Stimulated activated CD4-positive, alpha-beta T cell treated with anti-CD3 and anti-CD28 coated beads, Interleukin-2, amount 100 ng/mL, for 24 hours (primary cell): ENCODE measurements around the gene FSIP1.

Experiments
- DNase-seq, 2 donors: peaks; one replicate each; pipeline ENCODE4 v3.0.0-alpha.2; 2020

Gene FSIP1

DNA sequence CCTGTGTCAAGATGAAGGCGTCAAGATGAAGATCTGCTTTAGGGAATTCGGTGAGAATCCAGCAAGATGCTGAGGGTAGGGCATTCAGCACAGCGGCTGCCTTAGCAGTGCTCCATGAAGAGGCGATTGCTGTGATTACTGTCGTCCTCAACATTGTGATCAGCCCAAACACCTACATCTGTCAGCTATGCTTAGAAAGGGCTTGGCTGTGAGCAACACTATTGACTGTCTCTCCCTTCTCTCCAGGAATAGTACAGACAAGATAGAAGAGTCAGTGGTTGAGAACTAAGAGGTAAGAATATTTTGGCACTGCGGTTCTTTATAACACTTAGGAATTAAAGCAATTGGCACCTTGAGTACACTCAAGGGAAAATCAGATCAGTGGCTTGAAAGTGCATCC, 110.5 kb downstream of the FSIP1 start:
- no peak for DNase-seq

DNA sequence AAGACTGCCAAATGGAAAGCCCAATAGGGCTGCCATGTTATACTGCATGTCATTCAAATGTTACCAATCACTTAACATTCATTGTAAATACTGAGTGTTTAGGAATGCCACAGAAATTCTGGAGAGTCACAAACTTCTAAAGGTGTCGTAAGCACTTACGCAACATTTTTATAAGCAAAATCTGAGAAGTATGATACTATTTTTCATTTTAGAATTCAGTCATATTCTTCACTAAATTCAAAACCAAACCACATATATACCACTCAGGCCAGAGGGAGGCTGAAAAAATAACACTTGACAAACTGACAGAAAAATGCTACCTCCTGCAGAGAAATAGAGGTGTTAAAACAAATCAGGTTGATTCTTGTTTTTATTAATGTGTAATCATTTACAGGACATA, 112.0 kb downstream of the FSIP1 start:
- no peak for DNase-seq

DNA sequence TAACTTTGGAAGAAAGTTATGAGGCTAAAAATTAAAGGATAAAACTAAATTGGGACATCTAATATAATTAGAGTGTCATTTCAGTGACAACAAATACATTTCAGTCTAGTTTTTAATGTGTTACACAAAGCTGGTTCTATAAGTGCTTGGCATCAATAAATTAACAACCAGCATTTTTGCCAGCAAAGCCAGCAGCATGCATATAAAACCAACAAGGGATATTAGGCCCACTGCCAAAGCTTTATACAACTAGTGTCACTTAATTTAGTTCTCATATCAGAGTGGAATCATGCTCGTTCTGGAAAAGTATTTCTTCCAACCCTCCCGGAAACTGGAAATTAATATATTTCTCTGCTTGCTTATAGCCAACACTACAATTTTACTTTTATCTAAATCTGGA, 113.0 kb downstream of the FSIP1 start:
- DNase-seq: no peak

DNA sequence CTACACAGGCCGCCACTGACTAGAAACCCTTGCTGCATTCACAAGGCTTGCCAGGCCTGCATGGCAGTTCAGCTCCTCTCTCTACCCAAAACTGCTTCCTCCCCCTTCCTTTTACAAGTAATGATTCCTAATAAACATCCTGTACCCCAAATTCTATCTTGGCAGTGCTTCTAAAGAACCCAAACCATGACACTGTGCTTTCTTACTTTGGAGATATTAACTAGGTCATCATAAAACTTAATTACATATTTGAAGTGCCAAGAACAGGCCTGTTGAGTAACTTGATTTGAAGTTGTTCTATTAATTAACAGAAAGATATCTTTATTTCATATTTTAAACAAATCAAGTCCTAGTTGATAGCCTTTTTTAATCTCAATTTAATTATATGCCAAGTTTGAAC, 113.4 kb downstream of the FSIP1 start:
- no peak for DNase-seq

DNA sequence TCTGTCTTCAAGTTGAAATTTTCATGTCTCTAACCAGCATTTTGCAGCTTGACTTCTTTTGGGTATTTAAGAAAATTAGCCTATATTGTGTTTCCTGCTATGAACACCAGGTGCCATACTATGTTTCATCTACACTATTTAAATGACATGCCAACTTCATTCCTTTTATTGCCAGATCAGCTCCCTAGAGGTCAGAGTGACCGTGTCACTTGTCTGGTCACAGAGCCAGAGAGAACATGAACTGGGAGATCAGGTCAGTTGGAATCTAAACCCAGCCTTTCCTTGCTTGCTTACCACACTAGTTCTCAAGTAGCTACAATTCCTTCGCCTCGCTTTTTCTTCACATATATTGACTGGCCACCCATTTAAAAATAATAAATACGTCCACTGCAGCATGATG, 114.2 kb downstream of the FSIP1 start:
- DNase-seq: no peak

DNA sequence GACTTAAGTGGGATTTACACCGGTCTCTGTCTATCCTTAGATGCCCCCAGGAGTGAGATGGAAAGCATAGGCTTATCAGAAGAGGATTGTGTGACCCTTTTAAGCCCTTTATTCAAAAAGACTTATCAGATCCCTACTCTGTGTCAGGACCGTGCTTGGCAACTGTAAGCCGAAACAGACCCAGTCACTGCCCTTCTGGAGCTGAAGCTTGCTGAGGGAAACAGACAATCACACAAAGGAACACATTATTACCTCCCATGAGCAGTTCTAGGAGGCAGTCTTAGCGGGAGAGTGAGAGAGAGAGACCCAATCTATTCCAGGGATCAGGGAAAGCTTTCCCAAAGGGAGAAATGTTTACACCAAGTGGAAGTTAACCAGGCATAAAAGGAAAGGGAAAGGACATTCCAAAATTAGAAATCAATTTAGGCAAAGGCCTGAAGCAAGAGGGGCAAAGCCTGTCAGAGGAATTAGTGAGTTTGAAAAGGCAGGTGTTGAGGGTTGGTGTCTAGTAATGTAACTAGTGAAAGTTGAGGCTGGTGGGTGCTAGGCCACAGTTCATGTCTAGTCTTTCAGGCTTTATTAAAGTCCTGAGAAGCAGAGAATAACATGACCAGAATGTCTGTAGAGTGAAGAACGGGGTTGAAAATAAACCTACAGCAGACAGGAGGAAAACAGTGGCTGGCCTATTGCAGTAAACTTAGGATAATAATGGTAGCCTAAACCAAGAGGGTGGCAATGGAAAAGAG, 115.1 kb downstream of the FSIP1 start:
- no peak for DNase-seq

DNA sequence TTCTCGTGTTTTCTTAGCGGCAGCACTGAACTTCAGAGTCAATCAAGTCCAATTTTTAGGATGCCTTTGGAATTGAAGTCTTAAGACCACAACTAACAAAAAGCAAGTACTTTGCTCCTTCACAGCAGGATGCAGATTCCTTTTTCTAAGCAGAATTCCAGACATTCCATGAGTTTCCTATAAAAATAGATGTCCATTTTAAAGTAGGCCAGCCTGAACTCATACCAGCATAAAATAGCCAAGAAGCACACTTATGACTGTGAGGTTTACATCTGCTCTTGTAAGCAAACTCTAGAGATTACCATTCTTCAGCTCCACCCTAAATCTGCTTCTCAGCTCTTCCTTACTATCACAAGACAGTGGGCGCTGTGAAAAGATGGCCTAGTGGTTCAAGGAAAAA, 116.0 kb downstream of the FSIP1 start:
- no peak for DNase-seq

DNA sequence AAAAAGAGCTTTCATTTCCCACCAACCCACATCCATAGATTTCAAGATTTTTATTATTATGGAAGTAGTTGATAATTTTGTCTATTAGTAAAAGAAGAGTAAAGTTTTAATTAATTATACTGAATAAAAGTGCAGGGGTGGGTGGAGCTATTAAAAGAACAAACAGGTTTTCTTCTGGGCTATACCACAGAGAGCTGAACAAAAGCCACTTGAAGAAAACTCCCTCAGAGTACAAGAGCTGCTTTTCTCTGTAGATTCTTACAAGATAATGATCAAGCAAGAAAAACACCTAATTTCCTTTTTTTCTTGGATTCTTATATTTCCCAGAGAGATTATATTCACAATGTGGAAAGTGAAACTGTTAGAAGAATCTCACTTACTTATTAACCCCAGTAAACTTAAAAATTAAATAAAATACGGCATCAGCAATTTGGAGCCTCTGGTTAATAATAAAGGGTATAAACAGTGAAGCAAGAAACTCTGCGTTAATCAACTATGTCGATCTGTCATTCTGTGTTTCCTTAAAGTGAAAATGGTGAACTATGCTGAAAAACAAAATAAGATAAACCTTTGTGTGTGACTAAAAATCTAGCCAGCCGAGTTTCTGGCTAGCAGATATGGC, 116.9 kb downstream of the FSIP1 start:
- DNase-seq: no peak

DNA sequence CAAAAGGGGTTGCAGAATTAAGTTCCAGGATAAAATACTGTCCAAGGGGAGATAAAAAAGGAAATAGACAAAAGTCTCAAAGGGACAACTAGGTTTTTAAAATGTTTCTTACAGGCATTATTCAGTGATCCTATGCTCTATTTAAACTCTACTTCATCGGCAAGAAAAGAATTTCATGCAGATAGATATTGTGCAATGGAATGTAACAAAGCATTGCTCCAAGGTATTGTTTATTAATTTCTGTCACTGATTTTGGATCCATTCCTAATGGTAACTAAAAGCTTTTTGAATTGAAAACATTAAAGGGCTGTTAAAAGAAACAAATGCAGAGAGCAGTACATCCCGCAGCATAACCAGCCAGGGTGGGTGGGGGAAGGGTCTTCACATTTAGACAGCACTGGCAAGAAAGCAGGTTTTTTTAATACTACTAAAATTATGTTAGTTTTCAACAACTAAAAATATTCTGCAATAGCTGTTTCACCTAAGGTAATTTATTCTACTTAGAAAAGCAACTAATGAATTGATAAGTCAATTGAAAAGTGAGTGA, 118.9 kb downstream of the FSIP1 start:
- DNase-seq: no peak

DNA sequence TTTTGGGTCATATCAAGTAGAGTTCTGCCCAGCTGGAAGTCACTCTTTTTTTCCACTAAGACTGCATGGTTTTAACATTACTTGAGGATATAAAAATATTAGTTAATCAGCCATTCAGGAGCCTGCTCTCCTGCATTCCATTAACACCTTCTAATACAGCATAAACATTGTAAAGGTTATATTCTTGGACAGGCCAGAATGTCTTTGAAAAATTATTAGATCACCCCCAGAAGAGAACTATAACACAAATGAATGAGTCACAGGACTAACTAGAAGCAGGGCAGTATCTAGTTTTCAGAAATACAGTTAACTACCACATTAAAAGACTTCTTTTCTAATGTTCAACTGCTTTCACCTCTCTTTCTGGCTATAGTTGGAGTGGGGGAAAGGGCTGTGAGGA, 120.9 kb downstream of the FSIP1 start:
- no peak for DNase-seq

DNA sequence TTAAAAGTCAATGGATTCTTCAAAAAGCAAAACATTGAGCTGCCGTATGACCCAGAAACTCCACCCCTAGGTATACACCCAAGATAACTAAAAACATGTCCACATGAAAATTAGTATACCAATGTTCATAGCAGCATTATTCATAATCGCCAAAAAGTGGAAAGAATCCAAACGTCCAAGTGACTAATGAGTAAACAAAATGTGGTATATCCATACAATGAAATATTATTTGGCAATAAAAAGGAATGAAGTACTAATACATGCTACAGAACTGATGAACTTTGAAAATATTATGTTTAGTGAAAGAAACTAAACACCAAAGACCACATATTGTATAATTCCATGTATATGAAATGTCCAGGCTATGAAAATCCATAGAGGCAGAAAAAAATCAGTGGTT, 123.9 kb downstream of the FSIP1 start:
- DNase-seq: no peak

DNA sequence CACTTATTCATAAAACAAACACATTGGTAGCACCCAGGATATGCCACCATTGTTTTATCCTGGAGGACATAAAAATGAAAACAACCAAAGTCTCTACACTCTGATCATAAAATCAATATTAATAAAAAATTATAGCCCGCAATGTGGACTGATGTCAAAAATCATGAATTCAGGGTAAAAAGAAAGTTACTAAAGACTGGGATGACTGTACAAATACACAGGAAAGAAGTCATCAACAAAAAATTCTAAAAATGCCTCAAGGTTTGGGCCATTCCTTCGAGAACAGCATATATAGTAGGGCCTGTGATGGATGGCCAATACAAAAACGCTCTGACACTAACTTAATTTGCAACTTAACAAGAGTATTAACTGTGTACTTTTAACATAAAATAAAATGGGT, 125.0 kb downstream of the FSIP1 start:
- no peak for DNase-seq

DNA sequence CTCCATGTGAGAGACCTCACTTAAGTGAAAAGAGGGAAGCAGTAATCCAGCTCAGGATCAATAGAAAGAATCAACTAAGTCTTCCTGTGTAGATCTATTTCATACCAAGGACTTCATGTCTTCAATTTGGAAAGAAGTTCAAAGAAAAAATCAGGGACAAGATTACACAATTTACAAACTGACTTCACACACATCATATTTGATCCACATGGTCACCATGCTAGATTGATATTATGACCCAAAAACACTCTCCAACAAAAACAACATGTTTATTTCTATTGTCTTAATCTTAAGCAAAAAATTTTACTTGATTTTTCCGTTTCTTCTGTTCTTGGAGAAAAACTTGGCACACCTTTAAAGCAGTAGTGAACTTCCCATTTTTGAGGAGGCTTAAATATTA, 125.5 kb downstream of the FSIP1 start:
- no peak for DNase-seq

DNA sequence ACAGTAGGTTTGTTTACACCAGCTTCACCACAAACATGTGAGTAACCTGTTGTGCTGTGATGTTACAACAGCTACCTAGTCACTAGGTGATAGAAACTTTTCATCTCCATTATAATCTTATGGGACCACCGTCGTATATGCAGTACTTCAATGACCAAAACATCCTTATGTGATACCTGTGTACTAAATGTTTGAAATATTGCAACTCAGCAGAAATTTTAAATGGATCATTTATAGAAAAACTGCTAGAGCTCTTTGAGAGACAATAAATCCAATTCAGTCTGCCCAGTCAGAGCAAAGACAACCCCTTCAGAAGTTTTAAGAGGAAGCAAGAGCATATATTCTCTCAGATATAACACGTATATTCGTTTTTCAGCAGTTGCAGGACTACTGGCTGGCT, 128.3 kb downstream of the FSIP1 start:
- no peak for DNase-seq

DNA sequence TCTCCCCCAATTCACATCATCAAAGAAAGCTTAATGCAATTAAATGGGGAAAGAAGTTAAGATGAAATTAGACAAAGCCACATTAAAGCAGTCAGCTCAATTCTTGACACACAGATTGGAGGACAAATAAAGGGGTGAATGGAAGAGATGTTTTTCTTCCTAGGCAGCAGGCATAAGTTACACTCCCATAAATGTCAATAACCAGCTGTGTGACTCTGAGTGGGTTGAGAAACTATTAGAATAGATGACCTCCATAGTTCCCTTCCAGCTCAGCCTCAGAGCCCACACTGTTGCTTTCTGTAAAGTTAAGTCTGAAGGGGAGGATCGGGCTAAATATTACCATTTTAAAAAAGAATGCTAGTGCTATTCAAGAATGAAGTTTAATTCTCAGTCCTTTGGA, 130.8 kb downstream of the FSIP1 start:
- DNase-seq: no peak

DNA sequence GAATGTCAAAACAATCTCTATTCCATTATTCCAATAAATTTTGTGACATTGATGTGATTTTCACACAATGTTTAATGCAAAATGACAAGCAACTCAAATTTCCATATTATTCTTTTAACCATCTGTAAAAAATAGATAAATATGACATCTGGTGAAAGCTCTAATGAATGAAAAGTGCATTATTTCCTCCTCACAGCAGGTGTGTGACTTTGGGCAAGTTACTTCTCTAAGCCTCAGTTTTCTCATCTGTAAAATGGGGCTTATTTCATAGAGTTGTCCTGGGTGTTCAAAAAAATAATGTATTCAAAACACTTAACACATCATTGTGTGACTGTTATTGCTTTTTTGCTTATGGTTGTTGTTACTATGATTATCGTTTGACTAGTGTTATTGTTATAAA, 131.3 kb downstream of the FSIP1 start:
- no peak for DNase-seq

DNA sequence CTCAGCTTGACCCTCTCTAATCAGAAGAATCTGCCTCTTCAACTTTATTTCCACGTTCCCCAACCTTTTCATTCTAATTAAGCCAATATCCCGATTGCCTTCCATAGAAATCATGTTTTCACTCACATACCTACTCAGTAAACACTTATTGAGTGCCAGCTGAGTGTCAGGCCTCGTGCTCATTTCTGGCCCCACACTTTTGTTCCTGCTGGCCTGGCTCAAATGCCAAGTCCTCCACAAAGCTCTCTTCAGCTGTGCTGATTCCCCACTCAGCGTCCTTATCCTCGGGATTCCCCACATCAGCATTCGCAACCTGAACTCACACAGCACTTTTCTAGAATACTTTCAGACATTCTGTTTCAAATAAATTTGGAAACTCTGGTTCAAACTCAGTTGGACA, 132.9 kb downstream of the FSIP1 start:
- no peak for DNase-seq

DNA sequence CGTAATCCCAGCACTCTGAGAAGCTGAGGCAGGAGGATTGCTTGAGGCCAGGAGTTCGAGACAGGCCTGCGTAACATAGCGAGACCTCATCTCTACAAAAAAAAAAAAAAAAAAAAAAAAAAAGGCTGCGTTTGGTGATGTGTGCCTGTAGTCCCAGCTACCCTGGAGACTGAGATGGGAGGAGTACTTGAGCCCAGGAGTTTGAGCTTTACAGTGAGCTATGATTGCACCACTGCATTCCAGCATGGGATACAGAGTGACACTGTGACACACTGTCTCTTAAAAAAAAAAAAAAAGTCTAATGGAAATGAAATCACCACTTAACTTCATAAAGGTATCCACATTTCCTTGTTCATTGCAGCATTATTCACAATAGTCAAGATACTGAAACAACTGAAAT, 136.2 kb downstream of the FSIP1 start:
- DNase-seq: no peak

DNA sequence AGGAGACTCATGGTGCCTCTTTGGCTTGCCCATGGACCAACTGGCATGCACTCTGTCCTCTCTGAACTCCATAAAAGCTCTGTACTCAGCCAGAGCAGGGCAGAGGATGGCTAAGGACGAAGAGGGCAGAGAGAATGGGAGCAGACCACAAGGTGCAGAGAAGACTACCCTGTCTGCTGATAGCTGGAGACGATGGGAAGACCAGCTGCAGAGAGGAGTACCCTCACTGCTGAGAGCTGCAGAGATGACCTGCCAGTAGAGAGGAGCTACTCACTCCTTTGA, 136.7 kb downstream of the FSIP1 start:
- DNase-seq: no peak

DNA sequence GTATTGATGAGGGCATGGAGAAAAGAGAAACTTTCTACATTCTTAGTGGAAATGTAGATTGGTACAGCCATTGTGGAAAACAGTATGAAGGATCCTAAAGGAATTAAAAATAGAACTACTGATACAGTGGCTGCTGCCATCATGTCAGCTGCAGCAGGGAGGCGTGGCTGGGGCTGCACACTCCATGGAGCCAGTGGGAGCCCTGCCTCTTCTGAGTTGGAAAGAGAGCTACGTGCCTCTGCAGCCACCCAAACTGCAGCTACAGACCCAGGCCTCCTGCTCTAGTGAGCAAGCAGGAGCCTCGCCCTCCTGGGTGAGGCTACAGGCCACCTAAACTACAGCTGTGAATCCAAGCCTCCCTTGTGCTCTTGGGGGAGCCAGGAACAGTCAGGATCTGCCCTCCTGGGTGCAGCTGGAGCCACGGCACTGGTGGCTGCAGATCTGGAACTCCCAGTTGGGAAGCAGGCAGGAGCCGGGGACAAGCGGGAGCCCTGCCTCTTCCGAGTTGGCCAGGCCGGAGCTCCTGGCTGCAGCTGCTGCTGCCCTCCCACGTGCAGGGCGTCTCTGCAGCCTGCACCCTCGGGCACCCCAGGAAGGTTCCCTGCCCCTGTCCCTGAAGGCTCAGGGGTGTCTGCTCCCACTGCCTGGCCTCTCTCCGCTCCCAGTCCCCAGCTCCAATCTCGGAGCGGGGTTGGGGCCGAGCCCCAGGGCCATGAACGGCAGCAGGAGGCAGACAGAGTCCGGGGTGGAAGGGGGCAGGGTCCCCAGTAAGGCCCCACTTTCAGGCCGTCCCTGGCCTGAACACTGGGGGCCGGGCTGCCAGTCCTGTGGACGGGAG, 137.3 kb downstream of the FSIP1 start:
- no peak for DNase-seq

DNA sequence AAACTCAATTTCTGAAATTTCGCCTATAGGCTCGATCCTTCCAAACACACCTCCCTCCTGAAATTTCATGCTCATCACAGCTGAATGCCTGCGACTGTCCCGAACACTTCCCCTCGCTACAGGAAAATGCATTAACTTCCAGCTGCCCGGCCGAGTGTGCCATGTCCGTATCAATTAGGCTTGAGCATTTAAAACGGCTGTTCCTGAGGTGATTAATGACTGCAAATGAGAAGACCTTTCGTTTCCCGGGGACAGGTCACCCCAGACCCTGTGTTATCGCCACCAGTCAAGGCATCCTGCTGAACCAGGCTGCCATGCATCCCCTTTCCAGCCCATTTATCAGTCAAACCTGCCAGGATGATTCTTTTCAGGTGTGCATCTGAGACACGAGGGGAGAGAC, 138.5 kb downstream of the FSIP1 start:
- DNase-seq: no peak

DNA sequence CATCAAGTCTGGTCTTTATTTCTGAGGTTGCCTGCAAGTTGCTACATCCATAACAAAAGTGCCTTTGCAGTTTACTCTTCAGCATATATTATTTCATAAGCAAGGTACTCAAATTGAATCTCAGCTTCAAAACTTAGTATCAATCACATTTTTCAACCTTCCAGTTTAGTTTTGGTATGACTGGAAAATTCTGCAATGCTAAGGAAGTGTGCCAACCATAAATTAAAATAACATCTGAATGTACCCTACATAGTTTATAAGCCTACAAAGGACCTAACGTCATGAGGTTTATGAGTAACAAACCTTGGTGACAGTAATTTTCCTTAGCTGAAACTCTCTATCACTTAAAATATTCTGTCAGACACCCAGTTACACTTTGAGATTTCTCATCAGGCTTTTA, 138.9 kb downstream of the FSIP1 start:
- no peak for DNase-seq

DNA sequence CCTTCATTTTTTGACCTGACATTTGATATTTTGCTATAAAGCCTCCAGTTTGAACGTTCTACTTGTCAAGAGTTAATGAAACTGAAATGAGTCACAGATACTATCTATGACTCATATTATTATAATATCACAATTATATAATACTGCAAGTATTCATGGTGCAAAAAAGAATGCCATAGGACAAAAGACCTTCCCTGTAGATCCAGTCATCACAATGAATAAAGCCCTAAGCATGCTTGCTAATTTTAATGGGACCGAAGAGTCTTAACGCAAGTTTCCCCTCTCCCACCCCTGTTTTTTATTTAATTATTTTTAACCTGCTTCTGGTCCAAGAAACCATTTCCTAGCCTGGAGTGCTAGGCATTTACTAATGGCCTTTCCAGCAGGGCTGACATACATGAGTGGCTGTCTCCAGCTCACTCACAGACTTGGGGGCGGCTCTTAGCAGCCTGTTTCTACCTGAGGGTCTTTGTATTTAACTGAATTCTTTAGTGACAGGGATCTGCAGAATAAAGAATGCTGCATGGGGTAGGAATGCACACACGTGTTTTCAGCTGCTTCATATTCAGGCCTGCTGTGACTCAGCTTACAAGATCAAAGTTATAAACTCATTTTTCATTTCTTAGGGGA, 140.5 kb downstream of the FSIP1 start:
- DNase-seq: no peak
